ENCODE data around the gene KIF3C. TPM values are rescaled to one million over a fixed set of nuclear protein-coding genes. Genes with fewer than 3 reads are reported as not detected.

KIF3C gene
- total RNA-seq, 1 donor from 2014 or later: 13.2 TPM

GRCh38 chr2:25992556-25992955 is 10.3 kb upstream of the KIF3C start:
- TF ChIP-seq CTCF (IDR thresholded peaks at IDR 0.05) (no peak), EZH2phosphoT487 (IDR thresholded peaks at IDR 0.05) (no peak), EZH2 (IDR thresholded peaks at IDR 0.05) (no peak)
- DNase-seq (ENCODE audit: low spot score): no peak
- Mint-ChIP-seq H3K4me3 (no peak overlapping the region), H3K9me3 (no peaks in the 10 kb centered on the region), H3K27ac (no peak overlapping the region), H3K27me3 (ENCODE audit: insufficient read depth, low read depth) (peaks cover 2% of the 10 kb centered on the region), H3K36me3 (no peaks in the 10 kb centered on the region), H3K4me1 (no peaks in the 10 kb centered on the region)
- Histone ChIP-seq H2AFZ (replicated peaks) (no peak overlapping the region), H3K79me2 (ENCODE audit: low read depth) (no peaks in the 10 kb centered on the region), H3K4me2 (no peak overlapping the region), H3F3A (ENCODE audit: low read depth) (no peaks in the 10 kb centered on the region), H3K9me3 (ENCODE audit: low read depth) (no peaks in the 10 kb centered on the region), H3K36me3 (no peaks in the 10 kb centered on the region), H3K27ac (no peak overlapping the region), H3K27me3 (no peaks in the 10 kb centered on the region), H3K4me1 (no peaks in the 10 kb centered on the region), H3K4me3 (no peak overlapping the region), H3K9ac (no peak overlapping the region), H4K20me1 (ENCODE audit: low read depth) (no peaks in the 10 kb centered on the region)

- no peak overlapping the region for H3K4me3 Mint-ChIP-seq
- Histone ChIP-seq H3K4me1 (no peaks in the 10 kb centered on the region), H4K20me1 (ENCODE audit: low read depth) (no peaks in the 10 kb centered on the region), H3K4me3 (no peak overlapping the region), H3K36me3 (no peaks in the 10 kb centered on the region), H3K9me3 (ENCODE audit: low read depth) (no peaks in the 10 kb centered on the region), H2AFZ (replicated peaks) (no peak overlapping the region), H3K4me2 (no peak overlapping the region), H3K27ac (no peak overlapping the region), H3K79me2 (ENCODE audit: low read depth) (no peaks in the 10 kb centered on the region), H3F3A (ENCODE audit: low read depth) (no peaks in the 10 kb centered on the region), H3K9ac (no peak overlapping the region), H3K27me3 (no peaks in the 10 kb centered on the region)
- no peak for DNase-seq (ENCODE audit: low spot score)
- no peaks in the 10 kb centered on the region for H3K9me3 Mint-ChIP-seq
- peaks cover 2% of the 10 kb centered on the region for H3K27me3 Mint-ChIP-seq (ENCODE audit: insufficient read depth, low read depth)
- H3K27ac Mint-ChIP-seq: no peak overlapping the region
- no peak for TF ChIP-seq EZH2phosphoT487 (IDR thresholded peaks at IDR 0.05)
- TF ChIP-seq CTCF (IDR thresholded peaks at IDR 0.05): no peak
- TF ChIP-seq EZH2 (IDR thresholded peaks at IDR 0.05): no peak
- H3K4me1 Mint-ChIP-seq: no peaks in the 10 kb centered on the region
- no peaks in the 10 kb centered on the region for H3K36me3 Mint-ChIP-seq
Observed at GRCh38 chr2:25991965-25992364, 9.7 kb upstream of the KIF3C start.

- H4K20me1 ChIP-seq (ENCODE audit: low read depth): no peaks in the 10 kb centered on the region
- H3K27ac Mint-ChIP-seq: no peak overlapping the region
- no peaks in the 10 kb centered on the region for H3K36me3 Mint-ChIP-seq
- H3K9me3 ChIP-seq (ENCODE audit: low read depth): no peaks in the 10 kb centered on the region
- H3K27me3 Mint-ChIP-seq (ENCODE audit: insufficient read depth, low read depth): peaks cover 7% of the 10 kb centered on the region
- no peak overlapping the region for H3K4me3 ChIP-seq
- no peak overlapping the region for H3K4me3 Mint-ChIP-seq
- no peaks in the 10 kb centered on the region for H3K4me1 ChIP-seq
- H3K79me2 ChIP-seq (ENCODE audit: low read depth): no peaks in the 10 kb centered on the region
- H3K9me3 Mint-ChIP-seq: no peaks in the 10 kb centered on the region
- no peak overlapping the region for H3K4me2 ChIP-seq
- DNase-seq (ENCODE audit: low spot score): no peak
- H2AFZ ChIP-seq (replicated peaks): no peak overlapping the region
- H3F3A ChIP-seq (ENCODE audit: low read depth): peaks cover 6% of the 10 kb centered on the region
- no peak overlapping the region for H3K9ac ChIP-seq
- H3K27me3 ChIP-seq: no peaks in the 10 kb centered on the region
- no peak for TF ChIP-seq EZH2phosphoT487 (IDR thresholded peaks at IDR 0.05)
- TF ChIP-seq EZH2 (IDR thresholded peaks at IDR 0.05): no peak
- no peak for TF ChIP-seq CTCF (IDR thresholded peaks at IDR 0.05)
- no peaks in the 10 kb centered on the region for H3K36me3 ChIP-seq
- no peak overlapping the region for H3K27ac ChIP-seq
- no peaks in the 10 kb centered on the region for H3K4me1 Mint-ChIP-seq
Observed at GRCh38 chr2:25989154-25989553, 6.9 kb upstream of the KIF3C start.
